Measurements from ENCODE around the gene GALNT9.
A peak's percentile ranks its signal among the peaks of the same experiment; 100 is the strongest.

Gene GALNT9

DNA sequence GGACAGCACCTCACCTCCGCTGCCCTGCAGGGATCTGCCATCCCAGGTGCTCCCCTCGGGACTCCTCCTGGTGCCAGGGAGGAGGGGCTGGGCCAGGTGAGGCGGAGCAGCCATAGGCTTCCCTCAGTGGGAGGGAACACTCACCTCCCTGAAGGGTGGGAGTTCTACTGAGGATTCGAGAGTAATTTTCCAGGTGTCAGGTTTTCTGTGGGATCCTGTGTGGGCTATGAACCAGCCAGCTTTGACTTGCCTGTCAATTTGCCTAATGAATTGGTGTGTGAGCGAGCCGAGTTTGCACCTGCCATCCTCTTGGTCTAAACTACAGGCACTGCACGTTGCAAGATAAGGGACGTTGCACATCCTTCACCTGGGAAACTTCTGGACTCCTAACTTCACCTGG is 134.8 kb downstream of the GALNT9 start:
- no peak for DNase-seq

DNA sequence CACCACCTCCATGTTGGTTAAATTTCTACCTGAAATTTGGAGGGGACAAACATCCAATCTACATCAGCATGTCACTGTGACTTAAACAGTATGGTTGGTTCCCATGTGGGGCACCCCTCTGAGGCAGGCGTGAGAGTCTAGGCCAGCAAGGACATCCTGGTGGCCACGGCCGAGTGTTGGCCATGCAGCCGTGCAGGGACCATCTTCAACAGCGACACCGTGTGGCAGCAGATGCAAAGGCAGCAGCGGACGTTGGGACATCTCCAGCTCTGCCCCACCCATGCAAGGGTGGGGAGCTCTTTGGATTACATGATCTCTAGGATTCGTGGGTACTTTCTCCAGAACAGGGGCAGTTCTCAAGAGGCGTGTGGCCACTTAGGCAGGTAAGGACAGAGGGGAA is 135.3 kb downstream of the GALNT9 start:
- DNase-seq: no peak

DNA sequence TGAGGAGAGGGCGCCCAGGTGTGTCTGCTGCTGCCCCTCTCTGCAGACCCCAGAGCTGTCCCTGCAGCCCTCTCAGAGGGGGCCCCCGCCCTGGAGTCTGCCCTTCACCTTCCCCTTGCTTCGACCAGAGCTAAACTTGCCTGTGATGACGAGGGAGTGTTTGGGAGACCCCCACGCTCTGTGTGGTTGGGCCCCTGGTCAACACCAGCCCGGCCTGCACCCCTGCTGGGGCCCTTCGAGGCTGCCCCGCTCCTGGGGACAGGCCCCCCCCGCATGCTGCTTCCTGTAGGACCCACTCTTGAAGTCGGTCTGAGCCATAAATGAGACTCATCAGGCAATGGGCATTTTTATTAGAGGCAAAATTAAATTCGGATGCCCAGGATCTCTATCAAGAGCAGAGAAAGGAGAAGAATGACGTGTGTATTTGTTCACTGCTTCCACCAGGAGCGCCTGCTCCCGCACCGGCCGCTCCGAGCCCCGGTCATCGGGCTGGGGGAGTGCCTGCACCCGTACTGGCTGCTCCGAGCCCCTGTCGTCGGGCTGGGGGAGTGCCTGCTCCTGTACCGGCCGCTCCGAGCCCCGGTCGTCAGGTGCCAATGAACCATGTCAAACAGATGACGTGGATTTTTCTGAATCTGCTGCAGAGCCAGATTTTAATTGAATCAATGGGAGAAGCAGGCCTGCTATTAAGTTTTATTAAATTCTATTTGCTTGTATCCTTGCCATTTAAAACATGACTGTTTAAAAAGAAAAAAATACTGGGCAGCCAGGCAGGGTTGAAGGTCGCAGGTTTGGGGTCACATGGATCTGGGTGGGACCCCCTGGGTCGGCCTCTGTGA is 137.5 kb downstream of the GALNT9 start:
- DNase-seq: no peak

DNA sequence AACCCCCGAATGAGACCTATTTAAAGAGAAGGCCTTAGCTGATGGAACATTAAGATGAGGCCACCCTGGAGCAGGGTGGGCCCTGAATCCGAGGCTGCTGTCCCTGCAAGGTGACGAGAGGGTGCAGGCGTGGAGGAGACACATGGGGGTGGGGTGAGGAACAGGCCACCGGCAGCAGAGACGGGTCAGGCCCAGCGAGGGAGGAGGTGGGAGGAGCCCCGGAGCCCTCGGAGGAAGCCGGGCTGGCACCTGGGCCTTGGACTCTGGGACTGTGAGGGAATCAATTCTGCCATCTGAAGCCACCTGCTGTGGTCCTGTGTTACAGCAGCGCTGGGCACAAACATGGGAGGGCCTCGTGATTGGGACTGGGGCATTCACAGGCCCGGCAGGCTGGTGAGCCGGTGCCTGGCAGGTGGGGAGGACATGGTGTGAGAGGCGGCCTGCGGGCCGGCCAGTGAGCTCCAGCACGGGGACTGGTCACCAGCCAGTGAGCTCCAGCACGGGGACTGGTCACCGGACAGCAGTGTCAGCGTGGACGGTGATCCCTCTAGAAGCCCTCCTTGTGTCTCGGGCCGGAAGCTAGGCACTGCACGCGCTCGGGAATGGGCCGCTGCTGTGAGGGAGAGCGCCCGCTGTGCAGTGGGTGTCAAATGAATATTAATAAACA is 138.4 kb downstream of the GALNT9 start:
- no peak for DNase-seq

DNA sequence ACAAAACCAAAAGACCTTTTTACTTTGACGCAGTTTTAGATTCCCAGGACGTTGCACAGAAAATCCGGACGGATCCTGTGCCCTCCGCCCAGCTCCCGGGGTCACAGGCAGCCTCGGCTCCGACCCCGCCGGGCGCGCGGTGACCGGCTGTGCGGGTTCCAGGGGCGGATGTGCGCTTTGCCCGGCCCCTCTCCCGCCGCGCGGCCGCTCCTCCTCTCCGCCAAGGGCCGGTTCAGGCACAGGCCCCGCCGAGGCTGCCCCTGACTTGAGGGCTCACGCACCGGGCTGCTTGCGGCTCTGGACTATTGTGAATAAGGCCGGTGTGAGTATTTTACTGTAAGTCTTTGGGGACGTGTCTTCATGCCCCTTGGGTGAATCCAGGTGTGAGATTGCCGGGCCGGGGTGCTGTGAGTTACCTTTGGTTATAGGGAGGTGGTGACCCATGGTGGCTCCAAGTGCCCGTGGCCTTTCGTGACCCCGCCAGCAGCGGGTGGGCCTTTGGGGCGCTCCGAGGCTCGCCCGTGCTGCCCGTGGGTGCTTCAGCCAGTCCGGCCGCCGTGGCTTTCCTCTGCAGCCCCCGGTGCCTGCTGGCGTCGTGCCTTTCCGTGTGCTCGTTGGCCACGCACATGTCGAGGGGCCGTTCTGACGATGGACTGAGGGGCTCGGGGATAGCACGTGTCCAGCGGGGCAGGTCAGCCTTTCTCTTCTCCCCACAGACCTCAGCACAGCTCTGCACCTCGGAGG is 139.2 kb downstream of the GALNT9 start:
- no peak for DNase-seq

DNA sequence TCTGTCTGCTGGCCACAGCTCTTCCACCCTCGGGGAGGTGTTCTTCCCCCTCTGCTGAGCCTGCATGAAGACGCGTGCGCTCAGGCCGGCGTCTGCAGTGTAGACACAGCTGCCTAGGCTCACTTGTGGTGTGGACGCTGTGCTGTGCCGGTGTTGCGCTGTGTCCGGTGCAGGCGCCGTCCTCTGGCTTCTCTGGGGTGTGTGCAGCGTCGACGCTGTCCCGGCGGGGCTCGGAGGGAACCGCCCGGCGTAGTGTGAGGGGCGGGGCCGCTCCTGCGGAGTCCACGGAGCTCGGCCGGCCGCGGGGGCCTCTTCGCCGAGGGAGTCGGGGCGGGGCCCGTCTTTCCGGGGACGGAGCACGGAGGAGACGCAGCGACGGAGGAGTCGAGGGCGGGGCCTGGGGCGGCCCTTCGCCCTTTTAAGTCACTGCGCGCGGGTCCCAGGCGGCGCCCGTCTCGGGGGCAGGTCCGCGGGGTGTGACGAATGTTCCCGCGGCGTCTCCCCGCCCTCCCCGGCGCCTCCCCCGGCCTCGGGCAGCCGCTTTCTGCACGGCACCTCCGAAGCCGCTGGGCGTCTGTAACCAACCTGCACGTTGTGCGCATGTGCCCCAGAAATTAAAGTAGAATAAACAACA is 139.9 kb downstream of the GALNT9 start:
- peak; percentile 45 to 92 for DNase-seq

DNA sequence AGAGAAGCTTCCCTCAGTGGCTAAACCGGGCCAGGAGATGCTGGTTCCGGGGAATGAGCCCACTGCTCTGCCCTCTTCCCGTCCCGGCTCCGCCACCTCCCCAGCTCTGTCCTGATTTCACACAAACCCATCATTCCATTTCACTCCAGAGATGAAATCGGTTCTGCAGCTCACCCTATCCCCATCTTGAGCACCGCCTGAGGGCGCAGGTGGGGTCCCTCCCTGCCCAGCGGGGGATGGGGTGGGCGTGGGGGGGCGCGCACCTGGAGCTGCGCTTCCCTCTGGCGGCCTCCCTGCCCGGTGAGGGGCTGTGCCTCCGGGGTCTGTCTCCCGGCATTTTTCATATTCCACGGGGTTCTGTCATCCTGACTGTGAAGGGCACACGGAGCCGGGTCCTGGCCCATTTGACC is 140.5 kb downstream of the GALNT9 start:
- DNase-seq: no peak

DNA sequence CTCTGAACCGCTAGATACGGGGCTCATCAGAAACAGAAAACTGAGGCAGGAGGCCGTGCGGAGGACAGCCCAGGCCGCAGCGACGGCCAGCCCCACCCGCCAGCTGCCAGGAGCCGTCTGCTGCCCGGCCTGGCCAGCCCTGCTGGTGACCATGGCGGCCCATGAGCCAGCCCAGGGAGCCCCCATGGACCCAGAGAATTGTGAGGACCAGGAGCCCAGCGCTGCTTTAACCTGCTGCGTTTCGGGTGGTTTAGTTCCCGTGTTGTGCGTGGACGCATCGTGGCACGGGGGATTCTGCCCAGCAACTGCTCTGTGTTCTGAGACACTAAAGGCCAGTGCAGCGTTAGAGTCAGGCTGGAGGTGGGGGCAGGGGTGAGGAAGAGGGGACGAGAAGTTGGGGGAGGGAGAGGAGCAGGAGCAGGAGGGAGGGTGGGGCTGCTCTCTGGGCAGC is 140.9 kb downstream of the GALNT9 start:
- no peak for DNase-seq

DNA sequence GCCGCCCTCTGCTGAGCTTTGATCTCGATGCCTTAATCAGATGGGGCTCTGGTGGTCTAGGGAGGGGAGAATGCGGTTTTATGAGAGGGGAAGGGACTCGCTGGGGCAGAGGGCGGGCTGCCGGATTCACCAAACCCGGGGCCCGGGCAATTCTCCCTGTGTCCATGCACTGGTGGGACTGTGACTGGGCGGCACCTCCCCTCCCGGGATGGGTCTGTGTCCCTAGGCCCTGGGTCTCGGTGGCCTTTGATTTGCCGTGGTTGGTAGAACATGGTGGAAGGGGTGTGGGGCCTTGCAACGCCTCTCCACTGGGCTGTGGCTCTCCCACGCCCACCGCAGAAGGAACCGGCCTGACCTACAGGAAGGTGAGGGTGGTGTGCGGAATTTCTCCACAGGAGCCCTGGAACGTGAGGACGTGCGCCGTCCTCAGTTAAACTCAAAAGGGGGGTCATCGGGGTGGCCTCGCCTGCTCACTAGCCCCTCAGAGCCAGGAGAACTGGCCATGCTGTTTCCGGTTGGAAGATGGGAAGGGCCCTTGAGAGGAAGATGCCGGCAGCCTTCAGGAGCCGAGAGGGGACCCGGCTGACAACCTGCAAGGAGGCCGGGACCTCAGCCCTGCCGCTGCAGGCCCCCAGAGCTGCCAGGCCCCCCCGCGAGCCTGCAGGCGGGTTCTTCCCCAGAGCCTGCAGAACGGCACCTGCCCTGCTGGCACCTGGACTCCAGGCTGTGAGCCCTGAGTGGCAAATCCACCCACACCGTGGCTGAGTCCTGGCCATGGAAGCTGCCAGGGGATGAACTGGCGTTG is 141.5 kb downstream of the GALNT9 start:
- DNase-seq: no peak

DNA sequence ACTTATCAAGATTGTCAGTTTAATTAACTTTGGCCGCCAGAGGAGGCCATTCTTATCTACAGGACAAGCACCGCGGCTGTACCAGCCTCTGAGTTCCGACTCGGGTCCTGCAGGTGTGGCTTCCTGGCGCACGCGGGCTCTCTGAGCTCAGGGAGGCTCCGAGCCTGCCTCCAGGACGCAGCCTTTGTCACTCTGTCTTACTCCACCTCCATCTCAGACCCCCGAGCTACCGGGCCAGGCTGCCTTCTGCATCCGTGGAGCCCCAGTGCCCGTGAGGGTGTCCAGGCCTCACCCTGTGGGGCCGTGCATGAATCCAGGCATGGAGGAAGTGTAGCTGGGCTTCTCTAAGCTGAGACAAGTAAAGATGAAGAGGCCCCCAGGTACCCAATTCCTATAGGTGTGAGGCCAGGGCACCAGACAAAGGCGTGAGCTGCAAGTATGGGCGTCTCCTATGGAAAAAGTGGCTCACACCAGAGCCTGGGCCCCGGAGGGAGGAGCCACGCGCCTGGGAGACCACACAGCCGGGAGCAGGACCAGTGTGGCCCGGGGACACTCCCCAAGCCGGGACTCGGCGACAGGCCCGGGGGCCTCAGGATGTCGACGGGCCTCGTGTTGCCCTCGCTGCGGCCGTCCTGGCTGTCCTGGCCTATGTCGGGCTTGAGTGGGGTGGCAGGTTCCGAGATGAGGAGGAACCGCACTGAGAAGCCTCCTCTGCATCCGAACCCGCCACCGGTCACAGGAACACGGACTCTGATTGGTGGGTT is 142.3 kb downstream of the GALNT9 start:
- no peak for DNase-seq

DNA sequence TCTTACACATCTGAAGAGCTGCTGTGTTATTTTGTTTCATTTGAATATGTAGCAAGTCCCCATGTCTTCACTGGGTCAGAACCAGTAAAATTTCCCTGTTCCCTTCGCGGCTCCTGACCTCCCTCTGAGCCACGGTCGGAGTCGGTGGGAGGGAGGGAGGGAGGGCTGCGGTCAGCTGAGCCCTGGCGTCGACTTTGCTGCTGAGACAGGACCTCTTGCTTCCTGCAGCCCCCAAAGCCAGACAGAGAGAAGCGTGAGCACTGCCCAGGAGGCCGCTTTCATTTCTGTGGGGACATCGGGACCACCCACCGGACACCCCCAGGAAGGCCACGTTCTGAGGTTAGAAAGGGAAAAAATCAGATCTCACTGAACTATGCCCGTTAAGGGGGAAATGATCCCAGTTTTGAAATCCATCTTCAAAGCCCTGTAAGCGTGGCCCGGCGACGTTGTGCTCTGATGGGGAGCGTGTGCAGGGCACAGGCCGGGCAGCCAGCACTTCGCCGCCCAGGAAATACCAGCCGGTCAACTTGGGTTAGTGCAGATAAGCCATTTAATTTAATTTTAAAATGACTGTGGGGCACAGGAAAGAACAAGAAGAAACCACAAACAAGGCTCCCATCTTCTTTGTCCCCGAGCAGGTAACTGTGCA is 143.1 kb downstream of the GALNT9 start:
- no peak for DNase-seq

DNA sequence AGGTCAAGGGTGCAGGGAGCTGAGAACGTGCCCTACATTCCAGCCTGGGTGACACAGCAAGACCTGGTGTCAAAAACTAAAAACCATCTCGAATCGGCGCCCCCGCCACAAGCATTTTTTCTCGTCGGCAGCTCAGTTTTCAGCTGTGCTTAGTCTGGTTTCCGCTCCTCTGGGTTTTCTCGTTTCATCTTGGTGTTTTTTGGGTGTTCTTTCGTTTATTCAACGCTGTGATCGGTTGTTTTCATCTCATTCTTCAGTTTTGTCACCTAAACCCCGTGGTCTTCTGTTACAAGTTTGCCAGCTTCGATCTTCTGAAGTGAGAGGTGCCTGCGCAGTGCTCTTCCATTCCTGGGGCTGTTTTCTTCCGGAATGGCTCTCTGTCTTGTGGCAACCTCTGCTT is 143.7 kb downstream of the GALNT9 start:
- DNase-seq: no peak

DNA sequence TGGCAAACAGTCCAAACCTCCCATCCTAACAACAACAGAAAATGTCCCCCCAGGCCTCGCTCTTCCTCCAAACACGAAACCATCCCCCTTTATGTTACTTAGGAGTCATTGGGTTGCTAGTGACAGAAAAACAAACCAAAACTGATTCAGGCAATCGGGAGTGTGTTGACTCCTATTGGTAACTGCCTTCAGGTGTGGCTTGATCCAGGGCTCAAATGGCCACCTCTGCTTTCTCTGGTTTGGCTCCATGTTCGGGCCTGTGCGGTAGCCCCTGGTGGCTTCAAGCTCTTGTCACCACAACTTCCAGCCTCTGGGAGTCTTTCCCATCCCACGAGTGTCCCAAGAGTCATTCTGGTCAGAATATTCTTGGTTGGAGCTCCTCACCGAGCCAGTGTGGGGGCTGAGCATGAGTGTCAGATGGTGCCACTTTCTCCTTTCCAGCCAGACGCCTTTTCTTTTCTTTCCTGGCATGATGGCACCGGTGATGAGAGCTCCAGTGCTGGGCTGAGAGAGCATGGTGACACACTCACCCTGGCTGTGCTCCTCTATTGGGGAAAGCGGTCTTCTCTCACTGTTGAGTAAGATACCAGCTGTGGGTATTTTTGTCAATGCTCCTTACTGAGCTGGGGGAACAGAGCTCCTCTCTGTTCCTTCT is 146.6 kb downstream of the GALNT9 start:
- DNase-seq: no peak

DNA sequence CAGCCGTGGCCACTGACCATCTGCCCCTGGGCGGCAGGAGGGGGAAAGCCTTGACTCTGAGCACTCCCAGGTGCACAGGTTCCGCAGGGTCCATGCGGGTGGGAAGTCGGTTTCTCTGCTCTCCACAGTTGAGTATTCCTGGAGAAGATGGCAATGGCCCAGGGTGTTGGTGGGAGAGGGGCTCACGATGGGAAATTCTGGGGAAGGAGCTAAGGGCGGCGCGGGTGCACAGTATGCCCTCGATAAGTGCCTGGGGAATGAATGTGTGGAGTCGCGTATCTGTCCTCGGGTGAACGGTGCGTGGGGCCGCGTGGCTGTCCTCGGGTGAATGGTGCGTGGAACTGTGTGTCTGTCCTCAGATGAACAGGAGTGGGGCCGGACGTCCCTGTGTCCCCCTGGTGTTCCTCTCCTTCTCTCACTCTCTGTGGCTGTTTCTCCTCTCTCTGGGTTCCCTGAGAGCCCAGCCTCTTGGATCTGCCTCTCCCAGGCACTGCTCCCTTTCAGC is 147.1 kb downstream of the GALNT9 start:
- no peak for DNase-seq

DNA sequence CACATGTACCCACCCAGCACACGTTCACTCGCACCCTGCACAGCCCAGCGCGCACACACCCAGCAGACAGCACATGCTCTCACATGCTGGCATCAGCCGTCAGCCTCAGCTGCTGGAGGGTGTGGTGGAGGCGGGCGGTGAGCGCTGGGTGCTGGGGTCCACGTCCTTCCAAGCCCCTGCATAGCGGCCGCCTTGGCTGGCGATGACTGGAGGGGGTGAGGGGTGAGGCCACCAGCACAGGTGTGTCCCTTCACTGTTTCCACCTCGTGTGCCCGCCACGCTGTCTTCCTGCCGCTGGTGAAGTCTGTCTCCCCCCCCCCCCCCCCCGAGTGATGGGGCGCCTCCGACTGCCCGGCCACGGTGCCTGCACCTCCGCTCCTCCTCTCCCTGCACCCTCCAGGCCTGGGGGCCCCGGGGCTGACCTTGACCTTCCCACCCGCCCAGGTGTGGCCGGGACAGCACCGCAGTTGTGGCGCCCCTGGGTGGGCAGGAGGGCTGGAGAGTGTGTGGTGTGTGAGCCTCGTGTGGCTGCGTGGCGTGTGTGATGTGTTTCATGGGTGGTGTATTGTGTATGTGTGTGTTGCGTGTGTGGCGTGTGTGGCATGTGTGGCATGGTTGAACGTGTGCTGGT is 147.7 kb downstream of the GALNT9 start:
- no peak for DNase-seq

DNA sequence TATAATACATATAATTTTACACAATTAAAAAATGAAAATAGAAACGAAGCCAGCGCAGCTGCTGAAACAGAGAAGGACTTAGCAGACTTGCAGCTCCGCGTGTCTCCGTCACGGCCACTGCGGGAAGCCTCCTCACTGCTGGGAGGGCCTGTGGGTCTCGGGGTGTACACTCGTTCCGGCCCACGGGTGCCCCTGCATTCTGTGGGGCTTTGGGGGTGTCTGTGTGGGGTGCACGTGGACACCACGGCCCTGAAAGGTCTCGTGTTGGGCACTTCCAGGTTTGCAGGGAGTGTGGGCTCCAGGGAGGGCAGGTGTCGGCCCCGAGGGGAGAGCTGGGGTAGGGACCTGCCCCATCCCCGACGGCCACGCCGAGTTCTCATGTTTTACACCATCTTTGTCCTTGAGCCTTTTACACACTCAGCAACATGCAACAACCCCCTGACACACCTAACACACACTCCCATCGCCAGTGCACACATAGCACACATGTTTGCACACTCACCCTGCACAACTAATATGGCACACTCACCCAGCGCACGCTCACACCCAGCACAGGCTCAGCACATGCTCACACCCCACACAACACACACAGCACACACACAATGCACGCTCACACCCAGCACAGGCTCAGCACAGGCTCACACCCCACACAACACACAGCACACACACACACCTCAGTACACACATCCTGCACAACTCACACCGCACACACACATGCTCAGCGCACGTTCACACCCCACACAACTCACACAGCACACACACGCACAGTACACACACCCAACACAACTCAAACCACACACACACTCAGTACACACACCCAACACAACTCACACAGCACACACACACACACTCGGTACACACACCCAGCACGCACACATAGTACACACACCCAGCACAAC is 148.5 kb downstream of the GALNT9 start:
- DNase-seq: no peak

DNA sequence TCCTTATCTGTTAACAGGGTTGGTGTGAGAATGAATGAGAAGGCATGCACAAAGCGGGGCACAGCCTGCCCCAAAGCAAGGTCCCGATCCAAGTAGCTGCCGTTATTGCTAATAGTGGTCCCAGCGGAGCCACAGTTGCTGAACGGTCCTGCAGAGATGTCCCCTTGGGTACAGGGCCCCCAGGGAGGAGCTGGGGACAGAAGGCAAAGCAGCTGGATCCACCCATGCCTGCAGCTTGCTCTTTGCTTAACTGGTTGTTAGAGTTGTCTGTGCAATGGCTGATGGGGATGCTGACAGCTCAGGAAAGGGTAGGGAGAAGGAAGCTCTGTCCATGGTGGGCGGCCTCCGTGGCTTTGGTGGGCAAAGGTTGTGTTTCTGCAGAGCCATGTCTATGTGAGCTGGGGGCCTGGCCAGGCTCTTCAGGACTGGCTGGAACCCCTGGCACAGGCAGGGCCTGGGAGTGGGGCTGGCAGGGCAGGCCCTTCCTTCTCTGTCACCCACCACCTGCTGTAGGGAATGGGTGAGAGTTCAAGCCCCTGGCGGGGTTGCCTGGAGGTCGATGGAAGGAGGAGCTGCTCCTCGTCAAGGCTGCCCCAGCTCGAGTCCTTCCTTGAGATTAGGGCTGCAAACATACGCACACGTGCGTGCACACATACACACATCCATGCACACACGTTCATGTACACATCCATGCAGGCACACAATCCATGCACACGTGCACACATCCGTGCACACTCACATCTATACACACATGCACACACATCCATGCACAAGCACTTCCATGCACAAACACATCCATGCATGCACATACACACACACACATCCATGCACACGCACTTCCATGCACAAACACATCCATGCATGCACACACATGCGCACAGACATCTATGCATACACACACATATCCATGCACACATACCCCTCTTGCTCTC is 149.7 kb downstream of the GALNT9 start:
- DNase-seq: no peak

All from NCI-H187 (cell line).